ENCODE results near the gene ZNF664. TPM values are rescaled to one million over a fixed set of nuclear protein-coding genes. Genes with fewer than 3 reads are reported as not detected.

The ZNF664 gene
- total and polyA plus RNA-seq, 12 donors: 36.9 to 94.6 (median 76.9) TPM

DNA sequence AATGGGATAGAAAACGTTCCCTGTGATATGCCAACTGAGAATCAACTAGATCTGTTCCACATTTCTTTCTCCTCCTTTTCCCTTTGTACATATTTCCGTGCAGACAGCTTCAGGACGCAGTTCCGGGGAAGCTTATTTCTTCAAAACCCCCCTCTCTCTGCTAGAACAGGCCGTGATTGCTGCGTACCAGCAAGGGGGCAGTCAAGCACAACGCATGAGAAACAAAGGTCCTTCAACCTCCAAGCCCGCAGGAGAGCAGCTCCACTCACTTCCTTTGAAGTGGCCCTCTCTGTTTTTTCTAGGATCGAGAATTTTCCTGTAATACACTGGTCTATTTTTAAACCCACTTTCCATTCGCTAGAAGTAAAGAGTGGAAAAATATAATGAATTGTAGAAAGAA is 80.8 kb downstream of the ZNF664 start:
- TF ChIP-seq, protein P1, sequence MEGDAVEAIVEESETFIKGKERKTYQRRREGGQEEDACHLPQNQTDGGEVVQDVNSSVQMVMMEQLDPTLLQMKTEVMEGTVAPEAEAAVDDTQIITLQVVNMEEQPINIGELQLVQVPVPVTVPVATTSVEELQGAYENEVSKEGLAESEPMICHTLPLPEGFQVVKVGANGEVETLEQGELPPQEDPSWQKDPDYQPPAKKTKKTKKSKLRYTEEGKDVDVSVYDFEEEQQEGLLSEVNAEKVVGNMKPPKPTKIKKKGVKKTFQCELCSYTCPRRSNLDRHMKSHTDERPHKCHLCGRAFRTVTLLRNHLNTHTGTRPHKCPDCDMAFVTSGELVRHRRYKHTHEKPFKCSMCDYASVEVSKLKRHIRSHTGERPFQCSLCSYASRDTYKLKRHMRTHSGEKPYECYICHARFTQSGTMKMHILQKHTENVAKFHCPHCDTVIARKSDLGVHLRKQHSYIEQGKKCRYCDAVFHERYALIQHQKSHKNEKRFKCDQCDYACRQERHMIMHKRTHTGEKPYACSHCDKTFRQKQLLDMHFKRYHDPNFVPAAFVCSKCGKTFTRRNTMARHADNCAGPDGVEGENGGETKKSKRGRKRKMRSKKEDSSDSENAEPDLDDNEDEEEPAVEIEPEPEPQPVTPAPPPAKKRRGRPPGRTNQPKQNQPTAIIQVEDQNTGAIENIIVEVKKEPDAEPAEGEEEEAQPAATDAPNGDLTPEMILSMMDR (IDR thresholded peaks at IDR 0.05): peak; percentile 39 to 85 (median 70)
- Histone ChIP-seq H3K9me3 (peaks cover 0 to 5% (median 0%) of the 10 kb centered on the region in 11 donors), H3K36me3 (no peaks in the 10 kb centered on the region), H3K27me3 (no peaks in the 10 kb centered on the region), H3K27ac (no peak overlapping the region), H3K4me1 (peaks cover 0 to 19% (median 6%) of the 10 kb centered on the region in 9 donors), H3K4me3 (no peak overlapping the region)
- 5 to 10% methylated on average over 10 of the region's 10 CpGs for WGBS, 2 donors
- intact Hi-C loops (cut with DNase I): loop anchor here (1.0 to 10.0 kb wide), 11 partner anchors 263 to 719 kb away; partner anchors contain the start of gene NCOR2 (in 1 of the 10)
- ATAC-seq: peak; percentile 79 to 92 (median 92)
- DNase-seq: peak; percentile 34 to 66

DNA sequence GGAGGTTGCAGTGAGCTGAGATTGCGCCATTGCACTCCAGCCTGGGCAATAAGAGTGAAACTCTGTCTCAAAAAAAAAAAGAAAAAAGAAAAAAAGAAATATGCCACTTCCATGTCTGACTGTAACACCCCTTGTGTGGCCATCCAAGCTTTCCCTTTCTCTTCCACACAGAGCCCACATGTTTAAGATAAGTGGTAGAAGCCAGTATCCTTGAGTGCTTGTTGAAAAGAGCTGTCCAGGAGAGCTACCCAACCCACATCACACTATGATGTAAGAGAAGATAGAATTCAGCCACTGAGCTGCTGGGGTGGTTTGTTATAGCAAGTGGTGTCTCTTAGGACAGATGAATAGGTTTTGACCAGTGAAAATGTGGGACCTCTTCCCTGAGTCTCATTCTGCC is 82.1 kb downstream of the ZNF664 start:
- H3K27me3 ChIP-seq: no peaks in the 10 kb centered on the region
- no peak overlapping the region for H3K27ac ChIP-seq
- peaks cover 0 to 10% (median 4%) of the 10 kb centered on the region in 9 donors for H3K4me1 ChIP-seq
- no peak overlapping the region for H3K4me3 ChIP-seq
- DNase-seq: no peak
- TF ChIP-seq, protein P1 (IDR thresholded peaks at IDR 0.05): no peak
- H3K36me3 ChIP-seq: no peaks in the 10 kb centered on the region
- intact Hi-C loops (cut with DNase I): loop anchor here in 4 of 10 donors (2.0 to 10.0 kb wide), 5 partner anchors 262 to 718 kb away; partner anchors contain the start of gene NCOR2 (in 1 of the 4)
- ATAC-seq: no peak
- 100% methylated on average over 1 of the region's 1 CpG; no CpG with 5 or more reads in 1 of the 2 donors for WGBS, 2 donors
- H3K9me3 ChIP-seq: peaks cover 0 to 4% (median 0%) of the 10 kb centered on the region in 11 donors

- Histone ChIP-seq H3K4me1 (peaks cover 0 to 10% (median 4%) of the 10 kb centered on the region in 9 donors), H3K27me3 (no peaks in the 10 kb centered on the region), H3K36me3 (no peaks in the 10 kb centered on the region), H3K27ac (no peak overlapping the region), H3K4me3 (no peak overlapping the region), H3K9me3 (peaks cover 0 to 4% (median 0%) of the 10 kb centered on the region in 11 donors)
- no peak for ATAC-seq
- WGBS, 2 donors: 89 to 98% methylated on average over 2 of the region's 2 CpGs
- no peak for DNase-seq
- intact Hi-C loops (cut with DNase I): loop anchor here in 3 of 10 donors (5.0 to 10.0 kb wide), 3 partner anchors 260 to 517 kb away; partner anchors contain the start of gene NCOR2 (in 1 of the 3)
- TF ChIP-seq, protein P1 (IDR thresholded peaks at IDR 0.05): no peak
Observed at GRCh38 chr12:124057691-124058090, 84.7 kb downstream of the ZNF664 start.

GRCh38 chr12:124059752-124060151 is 86.7 kb downstream of the ZNF664 start:
- 94% methylated on average over 3 of the region's 3 CpGs for WGBS, 2 donors
- DNase-seq (no peak), ATAC-seq (no peak)
- intact Hi-C loops (cut with DNase I): loop anchor here in 3 of 10 donors (5.0 to 10.0 kb wide), 3 partner anchors 258 to 515 kb away; partner anchors contain the start of gene NCOR2 (in 1 of the 3)
- H3K27me3 ChIP-seq: no peaks in the 10 kb centered on the region
- no peaks in the 10 kb centered on the region for H3K4me1 ChIP-seq
- H3K36me3 ChIP-seq: no peaks in the 10 kb centered on the region
- no peak overlapping the region for H3K4me3 ChIP-seq
- no peak overlapping the region for H3K27ac ChIP-seq
- H3K9me3 ChIP-seq: peaks cover 0 to 4% (median 0%) of the 10 kb centered on the region in 11 donors
- TF ChIP-seq, protein P1 (IDR thresholded peaks at IDR 0.05): no peak

Other genes with a start within 250 kb of the ZNF664 start
- gene DNAH10, start 210.9 kb upstream of the ZNF664 start, total RNA-seq: under 1 TPM in 7 of 10 donors, not detected in 3; 0.05 to 0.60 (median 0.24) TPM
- gene DNAH10, start 210.9 kb upstream of the ZNF664 start, polyA plus RNA-seq: under 1 TPM; 0.07 to 0.09 TPM
- gene CCDC92, start 384 bp upstream of the ZNF664 start, total RNA-seq: 10 to 100 TPM; 38.5 to 77.1 (median 56.4) TPM
- 10 to 100 TPM; 58.7 to 76.2 TPM for gene CCDC92, start 384 bp upstream of the ZNF664 start, polyA plus RNA-seq

All from heart right ventricle (tissue), 16 donors.